ENCODE data around the gene PAFAH1B1.
A peak's percentile ranks its signal among the peaks of the same experiment; 100 is the strongest.

The PAFAH1B1 gene

GRCh38 chr17:2681650-2682049 lies 88.2 kb downstream of the PAFAH1B1 start:
- no peak overlapping the region for H3K4me3 ChIP-seq (ENCODE audit: low read depth, low read length)
- in situ Hi-C loops (cut with HindIII; ENCODE audit: low sequenced_read_pairs) = no loop called here
- no peak for DNase-seq (ENCODE audit: low read depth, low spot score)
- no peak for TF ChIP-seq CTCF (IDR thresholded peaks at IDR 0.05; ENCODE audit: low read depth, low read length)

GRCh38 chr17:2682176-2682938 lies 88.9 kb downstream of the PAFAH1B1 start:
- no peak for TF ChIP-seq CTCF (IDR thresholded peaks at IDR 0.05; ENCODE audit: low read depth, low read length)
- DNase-seq (ENCODE audit: low read depth, low spot score) = peak; percentile 14
- in situ Hi-C loops (cut with HindIII; ENCODE audit: low sequenced_read_pairs) = no loop called here
- no peak overlapping the region for H3K4me3 ChIP-seq (ENCODE audit: low read depth, low read length)

- TF ChIP-seq CTCF (IDR thresholded peaks at IDR 0.05; ENCODE audit: low read depth, low read length) = no peak
- no peak overlapping the region for H3K4me3 ChIP-seq (ENCODE audit: low read depth, low read length)
- in situ Hi-C loops (cut with HindIII; ENCODE audit: low sequenced_read_pairs) = no loop called here
- DNase-seq (ENCODE audit: low read depth, low spot score) = peak; percentile 20
These were observed 90.5 kb downstream of the PAFAH1B1 start for GRCh38 chr17:2683912-2684311.

- no peak overlapping the region for H3K4me3 ChIP-seq (ENCODE audit: low read depth, low read length)
- no peak for TF ChIP-seq CTCF (IDR thresholded peaks at IDR 0.05; ENCODE audit: low read depth, low read length)
- in situ Hi-C loops (cut with HindIII; ENCODE audit: low sequenced_read_pairs) = no loop called here
- DNase-seq (ENCODE audit: low read depth, low spot score) = no peak
These were observed 91.1 kb downstream of the PAFAH1B1 start for GRCh38 chr17:2684549-2684948.

- TF ChIP-seq CTCF (IDR thresholded peaks at IDR 0.05; ENCODE audit: low read depth, low read length) = no peak
- H3K4me3 ChIP-seq (ENCODE audit: low read depth, low read length) = no peak overlapping the region
- in situ Hi-C loops (cut with HindIII; ENCODE audit: low sequenced_read_pairs) = no loop called here
- DNase-seq (ENCODE audit: low read depth, low spot score) = no peak
These were observed 92.2 kb downstream of the PAFAH1B1 start for GRCh38 chr17:2685696-2686095.

GRCh38 chr17:2687074-2687418 lies 93.6 kb downstream of the PAFAH1B1 start:
- no peak for DNase-seq (ENCODE audit: low read depth, low spot score)
- no peak overlapping the region for H3K4me3 ChIP-seq (ENCODE audit: low read depth, low read length)
- no peak for TF ChIP-seq CTCF (IDR thresholded peaks at IDR 0.05; ENCODE audit: low read depth, low read length)
- in situ Hi-C loops (cut with HindIII; ENCODE audit: low sequenced_read_pairs) = no loop called here

All from astrocyte of the spinal cord (primary cell).